HEK293 (cell line): ENCODE measurements around the gene NOL9.
A peak's percentile ranks its signal among the peaks of the same experiment; 100 is the strongest.

Source experiments
- GLI4 ChIP-seq: fragments of 450-650 bp; formaldehyde crosslinking; IDR thresholded peaks from 2 replicates; pipeline ENCODE4 v1.5.1; 2016; ENCODE audit warnings: missing biosample characterization, missing genetic modification characterization
- HOXC10 ChIP-seq: sonication (generic); formaldehyde crosslinking; IDR thresholded peaks from 2 replicates; pipeline ENCODE4 v1.8.1; 2023; ENCODE audit warnings: mild to moderate bottlenecking, missing genetic modification reagents
- HOXD13 ChIP-seq: sonication (generic); formaldehyde crosslinking; IDR thresholded peaks from 2 replicates; pipeline ENCODE4 v1.8.0; 2022; ENCODE audit warnings: missing genetic modification reagents, borderline replicate concordance
- IKZF3 ChIP-seq: fragments of 450-650 bp; IDR thresholded peaks from 2 replicates; pipeline ENCODE4 v1.5.0; 2018; ENCODE audit warnings: missing biosample characterization, mild to moderate bottlenecking, missing genetic modification characterization, moderate library complexity
- SP3 ChIP-seq: fragments of 450-650 bp; formaldehyde crosslinking; IDR thresholded peaks from 2 replicates; pipeline ENCODE4 v1.5.1; 2016; ENCODE audit warnings: missing biosample characterization, missing genetic modification characterization
- ZBTB20 ChIP-seq: fragments of 450-650 bp; formaldehyde crosslinking; IDR thresholded peaks from 2 replicates; pipeline ENCODE4 v1.5.1; 2016; ENCODE audit warnings: missing biosample characterization, missing genetic modification characterization
- ZBTB8A ChIP-seq: fragments of 450-650 bp; formaldehyde crosslinking; IDR thresholded peaks from 2 replicates; pipeline ENCODE4 v1.5.1; 2016; ENCODE audit warnings: missing biosample characterization, missing genetic modification characterization
- ZFP37 ChIP-seq: fragments of 450-650 bp; formaldehyde crosslinking; IDR thresholded peaks from 2 replicates; pipeline ENCODE4 v1.5.1; 2016; ENCODE audit warnings: missing biosample characterization, missing genetic modification characterization
- ZNF132 ChIP-seq: fragments of 450-650 bp; formaldehyde crosslinking; IDR thresholded peaks from 2 replicates; pipeline ENCODE4 v1.5.1; 2017; ENCODE audit warnings: missing biosample characterization, missing genetic modification characterization, borderline replicate concordance
- ZNF138 ChIP-seq: fragments of 450-650 bp; formaldehyde crosslinking; IDR thresholded peaks from 2 replicates; pipeline ENCODE4 v1.5.1; 2016; ENCODE audit warnings: missing biosample characterization, missing genetic modification characterization, borderline replicate concordance
- ZNF140 ChIP-seq: fragments of 450-650 bp; formaldehyde crosslinking; IDR thresholded peaks from 2 replicates; pipeline ENCODE4 v1.5.1; 2016; ENCODE audit warnings: missing biosample characterization, missing genetic modification characterization
- ZNF155 ChIP-seq: fragments of 450-650 bp; formaldehyde crosslinking; IDR thresholded peaks from 2 replicates; pipeline ENCODE4 v1.5.1; 2016; ENCODE audit warnings: missing biosample characterization, missing genetic modification characterization
- ZNF221 ChIP-seq: fragments of 450-650 bp; formaldehyde crosslinking; IDR thresholded peaks from 2 replicates; pipeline ENCODE4 v1.5.1; 2017; ENCODE audit warnings: missing biosample characterization, missing genetic modification characterization, borderline replicate concordance
- ZNF223 ChIP-seq: fragments of 450-650 bp; formaldehyde crosslinking; IDR thresholded peaks from 2 replicates; pipeline ENCODE4 v1.5.1; 2016; ENCODE audit warnings: missing biosample characterization, missing genetic modification characterization
- ZNF302 ChIP-seq: fragments of 450-650 bp; formaldehyde crosslinking; IDR thresholded peaks from 2 replicates; pipeline ENCODE4 v1.5.1; 2016; ENCODE audit warnings: missing biosample characterization, missing genetic modification characterization, low read depth
- ZNF324 ChIP-seq: fragments of 450-650 bp; formaldehyde crosslinking; IDR thresholded peaks from 2 replicates; pipeline ENCODE4 v1.5.1; 2016; ENCODE audit warnings: missing biosample characterization, missing genetic modification characterization
- ZNF560 ChIP-seq: fragments of 450-650 bp; formaldehyde crosslinking; IDR thresholded peaks from 2 replicates; pipeline ENCODE4 v1.5.1; 2017; ENCODE audit warnings: missing biosample characterization, missing genetic modification characterization, borderline replicate concordance
- ZNF747 ChIP-seq: fragments of 450-650 bp; formaldehyde crosslinking; IDR thresholded peaks from 2 replicates; pipeline ENCODE4 v1.5.1; 2016; ENCODE audit warnings: missing biosample characterization, missing genetic modification characterization
- ZNF830 ChIP-seq: fragments of 450-650 bp; IDR thresholded peaks from 2 replicates; pipeline ENCODE4 v1.5.0; 2018; ENCODE audit warnings: missing biosample characterization, missing genetic modification characterization, low read depth, mild to moderate bottlenecking, moderate library complexity
- ZNF837 ChIP-seq: fragments of 450-650 bp; formaldehyde crosslinking; IDR thresholded peaks from 2 replicates; pipeline ENCODE4 v1.5.1; 2016; ENCODE audit warnings: missing biosample characterization, missing genetic modification characterization
- TF ChIP-seq, protein P1 (sequence below): fragments of 450-650 bp; formaldehyde crosslinking; IDR thresholded peaks from 2 replicates; pipeline ENCODE4 v1.5.1; 2016; ENCODE audit warnings: missing biosample characterization, missing genetic modification characterization
- TF ChIP-seq, protein P2 (sequence below): fragments of 450-650 bp; formaldehyde crosslinking; IDR thresholded peaks from 2 replicates; pipeline ENCODE4 v1.5.1; 2017; ENCODE audit warnings: missing biosample characterization, missing genetic modification characterization
- TF ChIP-seq, protein P3 (sequence below): fragments of 450-650 bp; IDR thresholded peaks from 2 replicates; pipeline ENCODE4 v1.5.1; 2018; ENCODE audit warnings: missing biosample characterization, missing genetic modification characterization
- TF ChIP-seq, protein P4 (sequence below): fragments of 450-650 bp; formaldehyde crosslinking; IDR thresholded peaks from 2 replicates; pipeline ENCODE4 v1.5.1; 2016; ENCODE audit warnings: missing biosample characterization, missing genetic modification characterization
- TF ChIP-seq, protein P5 (sequence below): fragments of 450-650 bp; formaldehyde crosslinking; IDR thresholded peaks from 2 replicates; pipeline ENCODE4 v1.5.1; 2016; ENCODE audit warnings: missing biosample characterization, missing genetic modification characterization
- TF ChIP-seq, protein P6 (sequence below): fragments of 450-650 bp; formaldehyde crosslinking; optimal IDR thresholded peaks from 2 replicates; pipeline ENCODE3; 2016; ENCODE audit warnings: missing biosample characterization, mild to moderate bottlenecking, missing genetic modification characterization

Gene NOL9

DNA sequence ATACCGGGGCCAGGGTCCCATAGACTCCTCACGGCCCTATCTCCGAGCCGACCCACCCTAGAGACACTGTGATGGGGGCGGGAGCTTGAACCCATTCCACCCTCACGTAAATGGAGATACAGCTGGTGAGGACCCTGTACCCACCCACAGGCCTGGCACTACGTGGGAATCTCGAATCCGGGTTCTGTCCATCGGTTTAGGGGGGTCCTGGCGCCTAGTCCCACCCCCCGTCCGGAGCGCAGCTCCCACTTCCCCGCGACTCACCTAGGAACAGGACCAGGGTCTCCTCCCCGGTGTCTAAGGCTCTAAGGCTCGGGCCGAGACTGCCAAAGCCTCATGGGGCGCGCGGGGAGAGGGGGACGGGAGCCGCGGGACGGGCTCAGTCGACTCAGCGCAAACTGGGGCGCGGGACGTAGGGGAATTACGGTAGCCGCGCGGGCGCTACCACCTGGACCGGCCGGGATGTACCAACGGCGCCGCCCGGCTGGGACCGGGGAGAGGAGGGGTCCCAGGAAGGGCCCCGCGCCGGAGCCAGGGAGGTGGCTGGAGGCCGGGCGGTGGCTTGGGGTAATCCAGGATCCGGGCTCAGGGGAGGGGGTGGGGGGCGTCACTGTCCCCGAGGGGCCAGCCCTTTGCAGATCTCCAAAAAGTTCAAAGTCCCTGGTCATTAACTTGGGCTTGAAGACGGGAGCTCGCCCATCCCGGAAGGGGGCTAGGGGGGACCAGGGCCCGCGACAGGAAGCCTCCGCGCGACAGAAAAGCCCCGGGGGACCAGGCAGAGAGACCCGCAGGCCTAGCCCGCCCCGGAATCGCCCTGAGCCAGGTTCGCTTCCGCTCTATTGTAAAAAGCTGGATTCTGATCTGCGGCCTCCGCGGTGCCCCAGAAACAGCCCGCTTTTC is 63.9 kb downstream of the NOL9 start (continued):
- TF ChIP-seq GLI4 (tag by site-specific recombination) = no peak
- no peak for TF ChIP-seq ZNF302 (tag by site-specific recombination)
- TF ChIP-seq IKZF3 (tag by site-specific recombination) = 0 out of 2 replicates have a peak, but pooled peaks have one; percentile 8
- TF ChIP-seq ZNF747 (tag by site-specific recombination) = no peak
- TF ChIP-seq, protein P1, sequence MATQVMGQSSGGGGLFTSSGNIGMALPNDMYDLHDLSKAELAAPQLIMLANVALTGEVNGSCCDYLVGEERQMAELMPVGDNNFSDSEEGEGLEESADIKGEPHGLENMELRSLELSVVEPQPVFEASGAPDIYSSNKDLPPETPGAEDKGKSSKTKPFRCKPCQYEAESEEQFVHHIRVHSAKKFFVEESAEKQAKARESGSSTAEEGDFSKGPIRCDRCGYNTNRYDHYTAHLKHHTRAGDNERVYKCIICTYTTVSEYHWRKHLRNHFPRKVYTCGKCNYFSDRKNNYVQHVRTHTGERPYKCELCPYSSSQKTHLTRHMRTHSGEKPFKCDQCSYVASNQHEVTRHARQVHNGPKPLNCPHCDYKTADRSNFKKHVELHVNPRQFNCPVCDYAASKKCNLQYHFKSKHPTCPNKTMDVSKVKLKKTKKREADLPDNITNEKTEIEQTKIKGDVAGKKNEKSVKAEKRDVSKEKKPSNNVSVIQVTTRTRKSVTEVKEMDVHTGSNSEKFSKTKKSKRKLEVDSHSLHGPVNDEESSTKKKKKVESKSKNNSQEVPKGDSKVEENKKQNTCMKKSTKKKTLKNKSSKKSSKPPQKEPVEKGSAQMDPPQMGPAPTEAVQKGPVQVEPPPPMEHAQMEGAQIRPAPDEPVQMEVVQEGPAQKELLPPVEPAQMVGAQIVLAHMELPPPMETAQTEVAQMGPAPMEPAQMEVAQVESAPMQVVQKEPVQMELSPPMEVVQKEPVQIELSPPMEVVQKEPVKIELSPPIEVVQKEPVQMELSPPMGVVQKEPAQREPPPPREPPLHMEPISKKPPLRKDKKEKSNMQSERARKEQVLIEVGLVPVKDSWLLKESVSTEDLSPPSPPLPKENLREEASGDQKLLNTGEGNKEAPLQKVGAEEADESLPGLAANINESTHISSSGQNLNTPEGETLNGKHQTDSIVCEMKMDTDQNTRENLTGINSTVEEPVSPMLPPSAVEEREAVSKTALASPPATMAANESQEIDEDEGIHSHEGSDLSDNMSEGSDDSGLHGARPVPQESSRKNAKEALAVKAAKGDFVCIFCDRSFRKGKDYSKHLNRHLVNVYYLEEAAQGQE = 0 out of 2 replicates have a peak, but pooled peaks have one; percentile 20
- TF ChIP-seq, protein P2, sequence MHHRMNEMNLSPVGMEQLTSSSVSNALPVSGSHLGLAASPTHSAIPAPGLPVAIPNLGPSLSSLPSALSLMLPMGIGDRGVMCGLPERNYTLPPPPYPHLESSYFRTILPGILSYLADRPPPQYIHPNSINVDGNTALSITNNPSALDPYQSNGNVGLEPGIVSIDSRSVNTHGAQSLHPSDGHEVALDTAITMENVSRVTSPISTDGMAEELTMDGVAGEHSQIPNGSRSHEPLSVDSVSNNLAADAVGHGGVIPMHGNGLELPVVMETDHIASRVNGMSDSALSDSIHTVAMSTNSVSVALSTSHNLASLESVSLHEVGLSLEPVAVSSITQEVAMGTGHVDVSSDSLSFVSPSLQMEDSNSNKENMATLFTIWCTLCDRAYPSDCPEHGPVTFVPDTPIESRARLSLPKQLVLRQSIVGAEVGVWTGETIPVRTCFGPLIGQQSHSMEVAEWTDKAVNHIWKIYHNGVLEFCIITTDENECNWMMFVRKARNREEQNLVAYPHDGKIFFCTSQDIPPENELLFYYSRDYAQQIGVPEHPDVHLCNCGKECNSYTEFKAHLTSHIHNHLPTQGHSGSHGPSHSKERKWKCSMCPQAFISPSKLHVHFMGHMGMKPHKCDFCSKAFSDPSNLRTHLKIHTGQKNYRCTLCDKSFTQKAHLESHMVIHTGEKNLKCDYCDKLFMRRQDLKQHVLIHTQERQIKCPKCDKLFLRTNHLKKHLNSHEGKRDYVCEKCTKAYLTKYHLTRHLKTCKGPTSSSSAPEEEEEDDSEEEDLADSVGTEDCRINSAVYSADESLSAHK (tag by site-specific recombination) = no peak; the same call in 1 of the 2 replicates
- no peak for TF ChIP-seq ZNF560 (tag by site-specific recombination)
- 0 out of 2 replicates have a peak, but pooled peaks have one; percentile 81 for TF ChIP-seq ZFP37
- TF ChIP-seq, protein P3, sequence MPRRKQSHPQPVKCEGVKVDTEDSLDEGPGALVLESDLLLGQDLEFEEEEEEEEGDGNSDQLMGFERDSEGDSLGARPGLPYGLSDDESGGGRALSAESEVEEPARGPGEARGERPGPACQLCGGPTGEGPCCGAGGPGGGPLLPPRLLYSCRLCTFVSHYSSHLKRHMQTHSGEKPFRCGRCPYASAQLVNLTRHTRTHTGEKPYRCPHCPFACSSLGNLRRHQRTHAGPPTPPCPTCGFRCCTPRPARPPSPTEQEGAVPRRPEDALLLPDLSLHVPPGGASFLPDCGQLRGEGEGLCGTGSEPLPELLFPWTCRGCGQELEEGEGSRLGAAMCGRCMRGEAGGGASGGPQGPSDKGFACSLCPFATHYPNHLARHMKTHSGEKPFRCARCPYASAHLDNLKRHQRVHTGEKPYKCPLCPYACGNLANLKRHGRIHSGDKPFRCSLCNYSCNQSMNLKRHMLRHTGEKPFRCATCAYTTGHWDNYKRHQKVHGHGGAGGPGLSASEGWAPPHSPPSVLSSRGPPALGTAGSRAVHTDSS (tag by site-specific recombination) = no peak
- TF ChIP-seq ZNF223 (tag by site-specific recombination) = no peak
- no peak for TF ChIP-seq ZNF830
- peak; percentile 47; the same call in 1 of the 2 replicates for TF ChIP-seq ZBTB20
- TF ChIP-seq, protein P4, sequence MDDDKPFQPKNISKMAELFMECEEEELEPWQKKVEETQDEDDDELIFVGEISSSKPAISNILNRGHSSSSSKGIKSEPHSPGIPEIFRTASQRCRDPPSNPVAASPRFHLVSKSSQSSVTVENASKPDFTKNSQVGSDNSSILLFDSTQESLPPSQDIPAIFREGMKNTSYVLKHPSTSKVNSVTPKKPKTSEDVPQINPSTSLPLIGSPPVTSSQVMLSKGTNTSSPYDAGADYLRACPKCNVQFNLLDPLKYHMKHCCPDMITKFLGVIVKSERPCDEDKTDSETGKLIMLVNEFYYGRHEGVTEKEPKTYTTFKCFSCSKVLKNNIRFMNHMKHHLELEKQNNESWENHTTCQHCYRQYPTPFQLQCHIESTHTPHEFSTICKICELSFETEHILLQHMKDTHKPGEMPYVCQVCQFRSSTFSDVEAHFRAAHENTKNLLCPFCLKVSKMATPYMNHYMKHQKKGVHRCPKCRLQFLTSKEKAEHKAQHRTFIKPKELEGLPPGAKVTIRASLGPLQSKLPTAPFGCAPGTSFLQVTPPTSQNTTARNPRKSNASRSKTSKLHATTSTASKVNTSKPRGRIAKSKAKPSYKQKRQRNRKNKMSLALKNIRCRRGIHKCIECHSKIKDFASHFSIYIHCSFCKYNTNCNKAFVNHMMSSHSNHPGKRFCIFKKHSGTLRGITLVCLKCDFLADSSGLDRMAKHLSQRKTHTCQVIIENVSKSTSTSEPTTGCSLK (tag by site-specific recombination) = no peak
- TF ChIP-seq ZBTB8A (tag by site-specific recombination) = peak; percentile 77
- no peak for TF ChIP-seq ZNF155 (tag by site-specific recombination)
- TF ChIP-seq, protein P5, sequence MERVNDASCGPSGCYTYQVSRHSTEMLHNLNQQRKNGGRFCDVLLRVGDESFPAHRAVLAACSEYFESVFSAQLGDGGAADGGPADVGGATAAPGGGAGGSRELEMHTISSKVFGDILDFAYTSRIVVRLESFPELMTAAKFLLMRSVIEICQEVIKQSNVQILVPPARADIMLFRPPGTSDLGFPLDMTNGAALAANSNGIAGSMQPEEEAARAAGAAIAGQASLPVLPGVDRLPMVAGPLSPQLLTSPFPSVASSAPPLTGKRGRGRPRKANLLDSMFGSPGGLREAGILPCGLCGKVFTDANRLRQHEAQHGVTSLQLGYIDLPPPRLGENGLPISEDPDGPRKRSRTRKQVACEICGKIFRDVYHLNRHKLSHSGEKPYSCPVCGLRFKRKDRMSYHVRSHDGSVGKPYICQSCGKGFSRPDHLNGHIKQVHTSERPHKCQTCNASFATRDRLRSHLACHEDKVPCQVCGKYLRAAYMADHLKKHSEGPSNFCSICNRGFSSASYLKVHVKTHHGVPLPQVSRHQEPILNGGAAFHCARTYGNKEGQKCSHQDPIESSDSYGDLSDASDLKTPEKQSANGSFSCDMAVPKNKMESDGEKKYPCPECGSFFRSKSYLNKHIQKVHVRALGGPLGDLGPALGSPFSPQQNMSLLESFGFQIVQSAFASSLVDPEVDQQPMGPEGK (tag by site-specific recombination) = peak; percentile 77; the same call in 1 of the 2 replicates
- TF ChIP-seq HOXD13 (CRISPR knock-in tag) = no peak
- TF ChIP-seq ZNF140 (tag by site-specific recombination) = no peak
- no peak for TF ChIP-seq ZNF138 (tag by site-specific recombination)
- no peak for TF ChIP-seq ZNF837 (tag by site-specific recombination)
- no peak for TF ChIP-seq ZNF221 (tag by site-specific recombination)
- peak; percentile 55 for TF ChIP-seq SP3
- TF ChIP-seq HOXC10 (CRISPR knock-in tag) = no peak
- no peak for TF ChIP-seq ZNF132 (tag by site-specific recombination)
- peak; percentile 48; the same call in 1 of the 2 replicates for TF ChIP-seq ZNF324 (tag by site-specific recombination)
- TF ChIP-seq, protein P6, sequence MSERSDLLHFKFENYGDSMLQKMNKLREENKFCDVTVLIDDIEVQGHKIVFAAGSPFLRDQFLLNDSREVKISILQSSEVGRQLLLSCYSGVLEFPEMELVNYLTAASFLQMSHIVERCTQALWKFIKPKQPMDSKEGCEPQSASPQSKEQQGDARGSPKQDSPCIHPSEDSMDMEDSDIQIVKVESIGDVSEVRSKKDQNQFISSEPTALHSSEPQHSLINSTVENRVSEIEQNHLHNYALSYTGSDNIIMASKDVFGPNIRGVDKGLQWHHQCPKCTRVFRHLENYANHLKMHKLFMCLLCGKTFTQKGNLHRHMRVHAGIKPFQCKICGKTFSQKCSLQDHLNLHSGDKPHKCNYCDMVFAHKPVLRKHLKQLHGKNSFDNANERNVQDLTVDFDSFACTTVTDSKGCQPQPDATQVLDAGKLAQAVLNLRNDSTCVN = peak; percentile 91
